Stimulated activated CD8-positive, alpha-beta memory T cell treated with anti-CD3 and anti-CD28 coated beads, Interleukin-7, amount 100 ng/mL, for 1 hour (primary cell): Measurements from ENCODE around the gene LPAR6.

ENCODE experiments used
- DNase-seq, 2 donors: peaks; one replicate each; pipeline ENCODE4 v3.0.0-alpha.2; 2020; ENCODE audit warnings: low read depth in 2 of 2

Gene LPAR6

DNA sequence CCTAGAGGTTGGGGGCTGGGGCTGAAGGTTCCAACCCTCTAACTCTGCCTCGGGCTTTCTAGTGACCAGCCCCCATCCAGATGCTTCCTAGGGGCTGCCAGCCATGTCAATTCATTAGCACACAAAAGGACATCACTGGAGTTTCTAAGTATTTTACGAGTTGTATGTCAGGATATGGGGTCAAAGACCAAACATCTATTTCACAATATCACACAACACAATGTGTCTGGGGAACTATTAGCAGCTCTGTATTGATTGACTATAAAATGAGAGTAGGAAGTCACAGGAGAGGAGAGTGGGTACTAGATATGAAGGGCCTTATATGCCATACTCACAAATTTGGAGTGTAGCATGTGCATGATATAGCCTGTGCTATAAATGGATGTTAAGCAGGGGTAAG is 42.1 kb downstream of the LPAR6 start:
- DNase-seq, result no peak

DNA sequence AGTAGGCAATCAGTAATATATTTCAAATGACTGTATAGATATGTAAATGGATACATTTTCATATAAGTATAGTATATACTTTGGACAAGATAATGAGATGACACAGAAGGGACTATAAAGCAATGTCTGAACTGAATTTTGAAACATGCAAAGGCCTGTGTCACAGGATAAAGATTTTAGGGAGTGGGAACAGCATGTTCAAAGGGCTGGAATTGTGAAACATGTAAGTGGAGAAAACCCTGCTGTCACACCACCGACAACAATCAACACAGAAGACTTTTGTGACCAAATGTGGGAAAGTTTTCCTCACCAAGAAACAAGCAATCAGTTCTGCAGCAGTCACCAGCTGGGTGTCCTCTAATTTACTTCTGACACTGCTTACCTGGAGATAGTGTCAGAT is 42.9 kb downstream of the LPAR6 start:
- no peak for DNase-seq
